Suppressor macrophage treated with lipopolysaccharide for 1 hour (primary cell): ENCODE measurements around the gene CELA3B.
"Not testable (repeated sequence)": the region's sequence is repeated elsewhere in the genome, so short reads cannot be mapped to it uniquely, and the experiment has no call there.

Experiments
- DNase-seq, 3 donors: peaks; one replicate each; pipeline ENCODE4 v3.0.0-alpha.2; 2020 to 2022

CELA3B gene

DNA sequence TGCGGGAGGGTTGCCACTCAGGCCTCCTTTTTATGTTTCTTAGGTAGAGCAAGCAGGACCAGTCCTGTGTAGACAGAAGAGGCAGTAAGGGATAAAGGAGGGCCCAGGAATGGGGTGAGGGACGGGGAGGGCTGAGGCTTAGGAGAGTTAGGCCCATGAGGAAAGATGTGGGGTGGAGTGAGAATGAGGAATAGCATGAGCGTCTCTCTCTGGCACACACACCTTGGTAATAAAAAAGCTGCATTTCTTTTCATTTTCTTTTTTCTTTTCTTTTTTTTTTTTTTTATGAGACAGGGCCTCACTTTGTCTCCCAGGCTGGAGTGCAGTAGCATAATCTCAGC is 32.1 kb upstream of the CELA3B start:
- no peak for DNase-seq

DNA sequence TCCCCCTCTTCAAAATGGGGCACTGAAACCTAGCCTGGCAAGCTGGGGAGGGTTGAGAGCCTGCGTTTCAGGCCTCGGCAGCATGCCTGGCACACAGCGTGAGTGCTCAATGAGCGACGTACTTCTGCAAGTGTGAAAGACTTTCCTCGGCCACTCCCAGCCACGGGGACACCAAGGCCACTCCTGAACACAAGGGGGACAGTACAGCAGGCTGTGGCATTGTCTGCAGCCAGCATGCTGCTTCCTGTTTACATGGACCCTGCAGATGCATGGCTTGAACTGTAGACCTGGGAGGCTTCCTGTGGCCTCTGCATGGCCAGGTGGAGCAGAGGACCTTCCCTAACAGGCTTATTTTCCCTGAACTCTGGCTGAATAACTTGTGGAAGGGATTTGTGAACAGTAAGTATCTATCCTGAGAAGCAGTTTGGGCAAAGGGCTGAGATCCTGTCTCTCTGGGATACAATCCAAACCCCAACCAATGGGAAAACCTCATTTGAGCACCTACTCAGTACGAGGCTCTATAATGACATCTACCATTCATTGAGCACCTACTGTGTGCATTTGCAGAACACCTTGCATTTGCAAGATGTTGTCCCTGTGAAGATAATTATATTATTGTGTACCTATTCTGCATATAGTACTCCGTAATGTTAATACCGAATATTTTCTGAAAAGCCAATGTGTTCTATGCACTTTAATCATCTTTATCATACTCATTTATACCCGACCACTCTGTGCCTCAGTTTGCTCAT is 29.8 kb upstream of the CELA3B start:
- DNase-seq: no peak

DNA sequence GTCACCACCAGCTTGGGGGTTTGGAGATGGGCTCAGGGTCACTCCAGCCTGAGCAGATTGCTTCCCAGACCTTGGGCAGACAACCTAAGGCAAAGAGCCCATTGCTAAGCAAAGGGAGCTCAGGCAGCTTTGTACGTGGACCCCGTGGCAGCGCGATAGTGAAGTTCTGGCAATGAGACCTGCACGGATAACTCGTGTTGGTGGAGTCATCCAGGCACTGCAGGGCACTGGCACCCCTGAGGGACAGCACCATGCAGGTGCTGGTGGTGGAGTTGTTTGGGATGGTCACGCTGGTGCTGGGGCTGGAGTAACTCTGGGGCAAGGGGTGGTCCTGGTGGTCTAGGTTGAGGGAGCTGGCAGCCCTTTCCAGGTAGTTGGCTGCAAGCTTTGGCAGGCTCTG is 26.1 kb upstream of the CELA3B start:
- no peak for DNase-seq

- DNase-seq: no peak
Measured at GRCh38 chr1:21951226-21951870, 25.5 kb upstream of the CELA3B start.

GRCh38 chr1:21952786-21953520 is 23.9 kb upstream of the CELA3B start:
- DNase-seq: no peak

- DNase-seq: no peak
Measured at GRCh38 chr1:21955058-21955457, 21.8 kb upstream of the CELA3B start.

- no peak for DNase-seq
Measured at GRCh38 chr1:21955501-21956281, 21.1 kb upstream of the CELA3B start.

DNA sequence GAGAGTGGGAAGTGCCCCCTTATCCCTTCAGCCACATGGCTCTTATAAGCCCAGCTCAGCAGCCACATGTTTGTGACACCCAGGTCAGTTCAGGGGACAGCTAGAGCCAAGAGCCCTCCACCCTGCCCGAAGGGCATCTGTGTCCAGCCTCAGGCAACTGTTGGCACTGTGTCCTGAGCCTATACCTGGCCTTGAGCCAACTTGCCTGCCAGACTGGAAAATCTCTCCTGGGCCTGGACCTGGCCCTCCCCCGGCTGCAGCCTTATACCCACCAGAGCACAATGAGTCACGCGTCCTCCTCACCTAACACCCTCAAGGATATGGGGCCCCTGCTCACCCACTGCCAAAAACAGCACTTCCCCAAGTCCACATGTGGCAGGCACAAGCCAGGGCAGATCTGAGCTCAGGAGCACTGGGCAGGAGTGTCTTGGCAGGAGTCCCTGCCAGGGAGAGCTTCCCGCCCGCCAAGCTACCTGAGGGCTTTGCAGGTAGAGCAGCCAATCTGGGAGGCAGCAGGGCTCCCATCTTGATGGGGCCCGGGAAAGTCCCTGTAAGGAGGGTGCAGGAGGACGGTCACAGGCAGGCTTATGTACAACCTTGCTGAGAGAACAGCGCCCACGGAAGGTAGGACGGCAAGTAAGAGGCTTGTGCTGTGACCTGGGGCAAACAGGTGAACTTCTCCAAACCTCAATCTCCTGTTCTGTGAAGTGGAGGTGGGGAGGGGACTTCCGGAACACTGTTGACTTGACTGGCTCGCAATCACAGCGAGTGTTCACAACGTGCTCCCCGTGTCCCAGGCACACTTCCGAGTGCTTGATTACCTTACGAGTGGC is 19.9 kb upstream of the CELA3B start:
- no peak for DNase-seq

- DNase-seq: no peak
Measured at GRCh38 chr1:21961337-21961736, 15.5 kb upstream of the CELA3B start.

GRCh38 chr1:21961799-21962198 is 15.0 kb upstream of the CELA3B start:
- no peak for DNase-seq

DNA sequence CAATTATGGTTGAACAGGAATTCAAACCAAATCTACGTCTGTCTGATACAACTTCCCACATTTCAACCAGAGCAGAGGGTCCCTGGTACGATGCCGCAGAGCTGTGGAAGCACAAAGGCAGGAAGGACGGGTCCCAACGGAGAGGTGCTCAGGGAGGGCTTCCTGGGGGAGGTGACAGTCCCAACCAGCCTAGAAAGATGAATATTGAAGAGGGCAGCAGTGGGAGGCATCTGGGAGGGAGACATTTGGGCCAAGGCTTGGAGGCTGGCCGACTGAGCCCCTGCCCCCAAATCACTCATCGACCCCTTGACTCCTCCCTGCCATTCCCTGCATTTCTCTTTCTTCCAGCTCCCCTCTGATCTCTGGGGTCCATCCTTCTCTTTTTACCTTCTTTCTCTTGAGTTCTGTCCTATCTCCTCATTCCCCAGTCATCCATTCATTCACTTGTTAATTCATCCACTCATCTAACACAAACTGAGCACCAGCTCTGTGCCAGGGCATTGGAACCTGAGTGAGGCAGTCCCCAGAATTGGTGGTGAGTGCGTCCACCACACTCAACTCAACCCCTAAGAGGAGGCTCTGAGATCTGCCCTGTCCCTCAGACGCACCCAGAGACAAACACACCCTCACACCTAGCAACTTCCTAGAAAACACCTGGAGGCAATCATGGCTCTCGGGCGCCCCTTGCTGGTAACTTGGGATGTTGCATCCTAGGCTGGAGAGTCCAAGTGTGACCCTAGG is 13.2 kb upstream of the CELA3B start:
- peak; percentile 72 to 78 (median 77) for DNase-seq

DNA sequence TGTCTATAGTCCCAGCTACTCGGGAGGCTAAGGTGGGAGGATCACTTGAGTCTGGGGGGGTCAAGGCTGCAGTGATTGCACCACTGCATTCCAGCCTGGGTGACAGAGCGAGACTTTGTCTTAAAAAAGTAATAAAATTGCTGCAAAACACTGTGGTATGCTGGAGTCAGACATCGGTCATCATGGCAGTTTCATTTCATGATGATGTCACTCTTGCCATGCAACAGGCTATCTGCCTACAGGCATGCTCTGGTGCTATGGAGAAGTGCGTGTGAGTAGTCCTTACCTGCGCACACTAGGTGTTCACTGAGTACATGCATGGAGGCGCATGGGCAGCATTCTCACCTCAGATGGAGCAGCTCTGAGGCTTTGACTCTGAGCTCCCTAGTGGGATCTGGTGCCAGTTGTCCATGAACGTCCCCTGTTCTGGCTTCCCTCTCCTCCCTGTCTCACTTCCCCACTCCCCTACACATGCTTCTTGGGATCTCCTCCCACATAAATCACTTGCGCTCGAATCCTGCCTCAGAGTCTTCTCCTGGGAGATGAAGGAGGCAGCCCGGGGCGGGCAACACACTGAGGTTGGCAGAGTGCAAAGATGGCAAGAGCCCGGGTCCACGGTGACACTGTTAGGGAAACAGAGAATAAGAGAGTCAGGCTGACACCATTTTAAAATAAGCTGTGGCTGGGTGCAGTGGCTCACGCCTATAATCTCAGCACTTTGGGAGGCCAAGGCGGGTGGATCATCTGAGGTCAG is 10.4 kb upstream of the CELA3B start:
- DNase-seq: peak; percentile 36 to 52 (median 49)

- DNase-seq: not testable (repeated sequence)
Measured at GRCh38 chr1:21967216-21967615, 9.6 kb upstream of the CELA3B start.

GRCh38 chr1:21969066-21969465 is 7.8 kb upstream of the CELA3B start:
- DNase-seq: not testable (repeated sequence)

- not testable (repeated sequence) for DNase-seq
Measured at GRCh38 chr1:21970523-21970922, 6.3 kb upstream of the CELA3B start.

- not testable (repeated sequence) for DNase-seq
Measured at GRCh38 chr1:21972973-21973441, 3.8 kb upstream of the CELA3B start.

DNA sequence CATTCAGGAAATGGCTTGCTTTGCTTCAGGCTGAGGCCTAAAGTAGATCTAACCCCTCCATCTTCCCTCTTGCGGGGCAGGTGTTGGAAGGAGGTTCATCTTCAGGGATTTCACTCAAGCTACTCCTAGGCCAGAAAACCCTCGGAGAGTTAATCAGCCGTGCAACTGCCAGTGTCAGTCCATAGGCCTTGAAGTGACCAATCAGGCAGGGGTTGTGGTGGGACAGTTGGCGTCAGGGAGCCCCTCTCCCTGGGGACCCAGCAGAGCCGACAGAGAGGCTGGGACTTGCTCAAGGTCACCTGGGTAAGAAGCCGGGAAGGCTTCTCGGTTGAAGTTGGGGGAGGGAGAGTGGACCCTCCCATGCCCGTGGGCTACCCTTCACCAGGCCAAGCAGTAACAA is 2.9 kb upstream of the CELA3B start:
- not testable (repeated sequence) for DNase-seq

GRCh38 chr1:21974699-21975098 is 2.1 kb upstream of the CELA3B start:
- not testable (repeated sequence) for DNase-seq

GRCh38 chr1:21975296-21975695 is 1.5 kb upstream of the CELA3B start:
- DNase-seq: not testable (repeated sequence)

DNA sequence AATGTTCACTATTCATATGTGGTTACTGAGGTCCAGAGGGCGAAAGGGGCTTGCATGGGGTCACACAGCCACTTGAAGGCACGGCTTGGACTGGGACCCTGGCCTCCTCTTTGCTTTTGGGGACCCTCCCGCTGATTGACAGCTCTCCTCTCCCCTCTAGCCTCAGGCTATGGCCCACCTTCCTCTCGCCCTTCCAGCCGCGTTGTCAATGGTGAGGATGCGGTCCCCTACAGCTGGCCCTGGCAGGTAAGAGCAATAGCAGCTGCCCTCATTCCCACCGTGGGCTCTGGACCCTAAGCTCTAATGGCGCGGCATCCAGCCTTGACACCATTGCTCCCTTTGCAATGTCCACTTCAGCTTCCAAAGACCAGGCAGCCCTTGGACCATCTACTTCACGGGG is 1.4 kb downstream of the CELA3B start:
- DNase-seq: not testable (repeated sequence)
